ENCODE data around the gene MPG.
"Not testable (repeated sequence)": the region's sequence is repeated elsewhere in the genome, so short reads cannot be mapped to it uniquely, and the experiment has no call there.

The MPG gene

GRCh38 chr16:119835-120491 lies 41.9 kb downstream of the MPG start:
- TF ChIP-seq EZH2 (IDR thresholded peaks at IDR 0.05; ENCODE audit: borderline replicate concordance, low read depth, low read length, severe bottlenecking) (no peak), CTCF (IDR thresholded peaks at IDR 0.05; ENCODE audit: borderline replicate concordance, extremely low read depth, low read length, poor library complexity, severe bottlenecking) (no peak)
- H3K36me3 ChIP-seq (ENCODE audit: insufficient read depth, low read length) = peaks cover 32% of the 10 kb centered on the region
- peaks cover 27% of the 10 kb centered on the region for H4K20me1 ChIP-seq (ENCODE audit: insufficient read depth, low read length)
- ATAC-seq (ENCODE audit: insufficient read depth, low read depth) (no peak), DNase-seq (no peak)
- H2AFZ ChIP-seq (ENCODE audit: low read depth, low read length) = no peak overlapping the region
- no peaks in the 10 kb centered on the region for H3K4me1 ChIP-seq (ENCODE audit: insufficient read depth, low read length)
- H3K79me2 ChIP-seq (ENCODE audit: insufficient read depth, low read length) = peaks cover 10% of the 10 kb centered on the region; the same call in 1 of the 2 replicates
- H3K27ac ChIP-seq (ENCODE audit: low read length) = no peak overlapping the region
- H3K4me2 ChIP-seq (ENCODE audit: insufficient read depth, low read length) = no peak overlapping the region
- H3K4me3 ChIP-seq (ENCODE audit: low read depth in 1 of 2, low read length in 2 of 2) = no peak overlapping the region
- no peaks in the 10 kb centered on the region for H3K27me3 ChIP-seq (ENCODE audit: insufficient read depth, low read length, poor library complexity)
- no peak overlapping the region for H3K9ac ChIP-seq (ENCODE audit: low read depth, low read length)
- no peaks in the 10 kb centered on the region for H3K9me3 ChIP-seq (ENCODE audit: insufficient read depth, low read length, severe bottlenecking)

- Histone ChIP-seq H3K9ac (ENCODE audit: low read depth, low read length) (no peak overlapping the region), H3K36me3 (ENCODE audit: insufficient read depth, low read length) (peaks cover 37% of the 10 kb centered on the region), H2AFZ (ENCODE audit: low read depth, low read length) (no peak overlapping the region), H3K9me3 (ENCODE audit: insufficient read depth, low read length, severe bottlenecking) (no peaks in the 10 kb centered on the region), H3K4me1 (ENCODE audit: insufficient read depth, low read length) (no peaks in the 10 kb centered on the region), H3K4me3 (ENCODE audit: low read depth in 1 of 2, low read length in 2 of 2) (no peak overlapping the region), H3K79me2 (ENCODE audit: insufficient read depth, low read length) (peaks cover 14% of the 10 kb centered on the region; the same call in 1 of the 2 replicates), H4K20me1 (ENCODE audit: insufficient read depth, low read length) (peaks cover 34% of the 10 kb centered on the region), H3K4me2 (ENCODE audit: insufficient read depth, low read length) (no peak overlapping the region), H3K27ac (ENCODE audit: low read length) (no peak overlapping the region), H3K27me3 (ENCODE audit: insufficient read depth, low read length, poor library complexity) (no peaks in the 10 kb centered on the region)
- DNase-seq (no peak), ATAC-seq (ENCODE audit: insufficient read depth, low read depth) (no peak)
- TF ChIP-seq EZH2 (IDR thresholded peaks at IDR 0.05; ENCODE audit: borderline replicate concordance, low read depth, low read length, severe bottlenecking) (no peak), CTCF (IDR thresholded peaks at IDR 0.05; ENCODE audit: borderline replicate concordance, extremely low read depth, low read length, poor library complexity, severe bottlenecking) (no peak)
Observed at GRCh38 chr16:120756-121155, 42.7 kb downstream of the MPG start.

GRCh38 chr16:122361-122760 lies 44.3 kb downstream of the MPG start:
- TF ChIP-seq CTCF (IDR thresholded peaks at IDR 0.05; ENCODE audit: borderline replicate concordance, extremely low read depth, low read length, poor library complexity, severe bottlenecking) = no peak
- no peak for TF ChIP-seq EZH2 (IDR thresholded peaks at IDR 0.05; ENCODE audit: borderline replicate concordance, low read depth, low read length, severe bottlenecking)
- Histone ChIP-seq H2AFZ (ENCODE audit: low read depth, low read length) (no peak overlapping the region), H3K27me3 (ENCODE audit: insufficient read depth, low read length, poor library complexity) (no peaks in the 10 kb centered on the region), H3K79me2 (ENCODE audit: insufficient read depth, low read length) (peaks cover 22% of the 10 kb centered on the region; the same call in 1 of the 2 replicates), H3K4me1 (ENCODE audit: insufficient read depth, low read length) (no peaks in the 10 kb centered on the region), H3K9ac (ENCODE audit: low read depth, low read length) (no peak overlapping the region), H3K9me3 (ENCODE audit: insufficient read depth, low read length, severe bottlenecking) (no peaks in the 10 kb centered on the region), H3K4me3 (ENCODE audit: low read depth in 1 of 2, low read length in 2 of 2) (no peak overlapping the region), H3K36me3 (ENCODE audit: insufficient read depth, low read length) (peaks cover 26% of the 10 kb centered on the region), H3K4me2 (ENCODE audit: insufficient read depth, low read length) (no peak overlapping the region), H3K27ac (ENCODE audit: low read length) (no peak overlapping the region), H4K20me1 (ENCODE audit: insufficient read depth, low read length) (peaks cover 39% of the 10 kb centered on the region)
- ATAC-seq (ENCODE audit: insufficient read depth, low read depth) (no peak), DNase-seq (no peak)

- H3K36me3 ChIP-seq (ENCODE audit: insufficient read depth, low read length) = peaks cover 18% of the 10 kb centered on the region
- peaks cover 28% of the 10 kb centered on the region; the same call in 1 of the 2 replicates for H4K20me1 ChIP-seq (ENCODE audit: insufficient read depth, low read length)
- H2AFZ ChIP-seq (ENCODE audit: low read depth, low read length); H3K4me1 ChIP-seq (ENCODE audit: insufficient read depth, low read length); H3K4me2 ChIP-seq (ENCODE audit: insufficient read depth, low read length); H3K9ac ChIP-seq (ENCODE audit: low read depth, low read length); H3K4me3 ChIP-seq (ENCODE audit: low read depth in 1 of 2, low read length in 2 of 2); H3K9me3 ChIP-seq (ENCODE audit: insufficient read depth, low read length, severe bottlenecking); H3K27me3 ChIP-seq (ENCODE audit: insufficient read depth, low read length, poor library complexity); DNase-seq; H3K27ac ChIP-seq (ENCODE audit: low read length); ATAC-seq (ENCODE audit: insufficient read depth, low read depth): not testable (repeated sequence)
- peaks cover 32% of the 10 kb centered on the region for H3K79me2 ChIP-seq (ENCODE audit: insufficient read depth, low read length)
Observed at GRCh38 chr16:123558-124350, 45.7 kb downstream of the MPG start.
